Heart left ventricle (tissue), 16 donors: Measurements from ENCODE around the gene ARSB. TPM values are rescaled to one million over a fixed set of nuclear protein-coding genes. Genes with fewer than 3 reads are reported as not detected.
A peak's percentile ranks its signal among the peaks of the same experiment; 100 is the strongest.

Experiments
- ATAC-seq, 4 donors: fragments of 200-7000 bp; cut with Tn5 transposase; one replicate each; pipeline ENCODE4 v1.9.1; 2020 to 2022; ENCODE audit warnings: moderate library complexity in 4 of 4, mild to moderate bottlenecking in 3 of 4, moderate number of reproducible peaks in 1 of 4
- DNase-seq, 5 donors: peaks; one replicate each; pipeline ENCODE4 v3.0.0-alpha.2; 2020
- H3K27ac ChIP-seq, 12 donors: fragments of 200-600 bp; sonication (generic) in 4 of 12; one replicate each; pipeline versions ENCODE4 v1.5.0 to v1.8.0; 2016 to 2022; ENCODE audit warnings: mild to moderate bottlenecking in 2 of 12
- H3K27me3 ChIP-seq, 9 donors: fragments of 200-600 bp; sonication (generic) in 2 of 9; one replicate each; pipeline versions ENCODE4 v1.5.1 to v1.8.0; 2016 to 2022; ENCODE audit warnings: mild to moderate bottlenecking in 3 of 9
- H3K36me3 ChIP-seq, 9 donors: fragments of 200-600 bp; sonication (generic) in 2 of 9; one replicate each; pipeline versions ENCODE4 v1.5.0 to v1.8.0; 2018 to 2022; ENCODE audit warnings: mild to moderate bottlenecking in 2 of 9
- H3K4me1 ChIP-seq, 12 donors: fragments of 200-600 bp; sonication (generic) in 4 of 12; one replicate each; pipeline versions ENCODE4 v1.5.0 to v1.8.0; 2016 to 2022; ENCODE audit warnings: mild to moderate bottlenecking in 3 of 12
- H3K4me3 ChIP-seq, 12 donors: fragments of 200-600 bp; sonication (generic) in 4 of 12; one replicate each; pipeline versions ENCODE4 v1.5.0 to v1.8.0; 2017 to 2022; ENCODE audit warnings: mild to moderate bottlenecking in 9 of 12, moderate library complexity in 4 of 12
- H3K9me3 ChIP-seq, 12 donors: fragments of 200-600 bp; sonication (generic) in 4 of 12; one replicate each; pipeline versions ENCODE4 v1.5.0 to v1.8.0; 2016 to 2022; ENCODE audit warnings: mild to moderate bottlenecking in 1 of 12
- CTCF ChIP-seq, 12 donors: fragments of 200-600 bp; sonication (generic) in 4 of 12; IDR thresholded peaks; one replicate each; pipeline versions ENCODE4 v1.5.0 to v1.8.0; 2018 to 2022; ENCODE audit warnings: antibody characterized with exemption in 12 of 12, mild to moderate bottlenecking in 5 of 12
- POLR2A ChIP-seq, 2 donors: fragments of 450-650 bp; IDR thresholded peaks; one replicate each; pipeline ENCODE4 v1.6.1; 2017; ENCODE audit warnings: antibody characterized with exemption in 2 of 2, mild to moderate bottlenecking in 2 of 2, moderate library complexity in 2 of 2
- WGBS, 4 donors: extraction: QIAGEN DNeasy Blood & Tissue Kit in 2 of 4; methylation state at CpG; one replicate each; pipeline versions ENCODE4 v1.1.5 to v1.1.7; 2013 to 2018; 5-methylcytosine and 5-hydroxymethylcytosine counted together
- intact Hi-C, 10 donors: fragments of 100-400 bp; cut with DNase I; formaldehyde crosslinking; loops; one replicate each; pipeline versions ENCODE4 v1.11.1 to v1.14.2; 2022
- polyA plus RNA-seq, 2 donors: library from polyadenylated mRNA; stranded (reverse); fragments of 200-250 nt; gene quantifications; one replicate each; pipeline ENCODE4 v1.2.3, GENCODE V29; 2013
- total RNA-seq, 9 donors: library from RNA; depleted of rRNA in 2 of 9; stranded (reverse); fragments of >200 nt in 2 of 9; fragmentation: NEBNext Ultra II Directional in 3 of 9; extraction: Animal tissue kit (Norgen Biotek cat#: 25700) in 3 of 9; gene quantifications; one replicate each; pipeline versions ENCODE4 v1.1.0 to v1.2.4, GENCODE V29; 2016 to 2023
- donor health status: ischemic (EF 13 %, LVEDD 7.1; RV severe dilation, severe dysfunction).
- donor health status: healthy with polysubstance abuse.
- donor health status: DM: no; HTN: yes; CAD: no.
- donor health status: DM: no; HTN: no; CAD: no.
- donor health status: ischemic (EF 25% LVEDD 6.9; RV normal size, moderate dysfunction).
- donor health status: ischemic (EF 25% LVEDD 5.7; RV mildly dilated, moderate dysfunction).
- donor health status: healthy.
- donor health status: DM: yes; HTN: yes; CAD: no.
- donor health status: ischemic (EF 35%, LVEDD 5.7; RV mildly dilated, moderate dysfunction).
- donor health status: nonischemic (EF 11% LVEDD 7.7; RV severe dilation, severe dysfunction).
- donor health status: DM: yes; HTN: yes; CAD: no.
- donor health status: PGD.
- donor health status: ischemic (EF 29% LVEDD 5.4; RV normal size, mild dysfunction).
- donor health status: nonischemic (EF 23%, LVEDD 6.1; RV moderate dilation, normal function).

The ARSB gene
- total and polyA plus RNA-seq, 11 donors: 2.2 to 25.8 (median 14.4) TPM

DNA sequence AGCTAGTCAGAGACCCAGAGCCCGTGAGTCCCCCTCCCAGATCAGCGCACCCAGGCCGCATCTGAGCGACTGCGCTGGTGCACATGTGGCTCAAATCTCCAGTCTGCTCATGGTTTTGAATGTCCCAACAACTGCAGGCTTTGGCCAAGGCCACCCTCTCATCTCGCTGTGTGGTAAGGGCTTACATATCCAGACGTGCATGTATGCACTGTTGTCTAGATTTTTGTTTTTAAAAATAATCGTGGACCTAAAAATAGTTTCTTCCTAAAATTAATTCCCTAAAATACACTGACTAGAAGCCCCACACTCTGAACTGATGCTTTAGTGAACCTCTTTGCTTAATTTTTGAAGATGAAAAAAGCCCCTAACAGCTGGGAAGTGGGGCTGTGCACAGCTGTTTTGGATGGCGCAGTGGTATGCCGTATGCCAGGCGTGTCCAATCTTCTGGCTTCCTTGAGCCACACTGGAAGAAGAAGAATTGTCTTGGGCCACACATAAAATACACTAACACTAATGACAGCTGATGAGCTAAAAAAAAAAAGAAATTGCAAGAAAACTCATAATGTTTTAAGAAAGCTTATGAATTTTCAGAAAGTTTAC lies 193.5 kb downstream of the ARSB start:
- no peak for TF ChIP-seq CTCF (IDR thresholded peaks at IDR 0.05)
- TF ChIP-seq POLR2A (IDR thresholded peaks at IDR 0.05): no peak
- DNase-seq: no peak
- intact Hi-C loops: no loop called here
- Histone ChIP-seq H3K4me1 (peaks cover 0 to 19% (median 0%) of the 10 kb centered on the region in 12 donors), H3K27ac (no peak overlapping the region), H3K4me3 (no peak overlapping the region), H3K9me3 (no peaks in the 10 kb centered on the region), H3K36me3 (no peaks in the 10 kb centered on the region), H3K27me3 (no peaks in the 10 kb centered on the region)
- 87 to 93% (median 92%) methylated on average over 11 of the region's 11 CpGs for WGBS, 4 donors
- no peak for ATAC-seq

GRCh38 chr5:78787783-78788182 lies 197.3 kb downstream of the ARSB start:
- ATAC-seq (peak in 3 of 4 donors; percentile 61 to 85 (median 71)), DNase-seq (no peak)
- Histone ChIP-seq H3K4me3 (no peak overlapping the region), H3K36me3 (no peaks in the 10 kb centered on the region), H3K27me3 (no peaks in the 10 kb centered on the region), H3K9me3 (peaks cover 0 to 12% (median 0%) of the 10 kb centered on the region in 12 donors), H3K4me1 (peaks cover 0 to 19% (median 0%) of the 10 kb centered on the region in 12 donors), H3K27ac (peak overlapping the region in 7 of 12 donors; percentile 7 to 55 (median 38))
- TF ChIP-seq CTCF (IDR thresholded peaks at IDR 0.05): no peak
- no peak for TF ChIP-seq POLR2A (IDR thresholded peaks at IDR 0.05)
- WGBS, 4 donors: 57 to 70% (median 66%) methylated on average over 7 of the region's 7 CpGs
- intact Hi-C loops: no loop called here

DNA sequence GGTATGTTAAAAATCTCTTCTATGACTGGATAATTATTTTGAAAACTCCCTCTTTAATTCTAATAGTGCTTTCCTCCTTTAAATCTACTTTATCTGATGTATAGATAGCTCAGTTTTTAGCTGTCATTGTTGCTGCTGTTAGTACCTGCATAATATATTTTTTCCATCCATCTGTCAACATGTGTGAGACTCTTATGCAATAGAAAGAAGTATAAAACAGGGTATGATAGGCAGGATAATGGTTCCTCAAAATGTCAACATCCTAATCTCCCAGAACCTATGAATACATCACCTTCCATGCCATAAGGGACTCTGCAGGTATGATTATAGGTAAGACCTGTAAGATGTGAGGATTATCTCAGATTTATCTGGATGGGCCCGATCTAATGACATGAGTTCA lies 199.7 kb downstream of the ARSB start:
- Histone ChIP-seq H3K27me3 (no peaks in the 10 kb centered on the region), H3K4me3 (no peak overlapping the region), H3K4me1 (peaks cover 0 to 18% (median 0%) of the 10 kb centered on the region in 12 donors), H3K27ac (no peak overlapping the region), H3K36me3 (peaks cover 0 to 4% (median 0%) of the 10 kb centered on the region in 9 donors), H3K9me3 (peaks cover 0 to 12% (median 0%) of the 10 kb centered on the region in 12 donors)
- intact Hi-C loops: no loop called here
- 93 to 100% (median 98%) methylated on average over 1 of the region's 1 CpG for WGBS, 4 donors
- no peak for ATAC-seq
- TF ChIP-seq POLR2A (IDR thresholded peaks at IDR 0.05) (no peak), CTCF (IDR thresholded peaks at IDR 0.05) (no peak)
- DNase-seq: no peak

DNA sequence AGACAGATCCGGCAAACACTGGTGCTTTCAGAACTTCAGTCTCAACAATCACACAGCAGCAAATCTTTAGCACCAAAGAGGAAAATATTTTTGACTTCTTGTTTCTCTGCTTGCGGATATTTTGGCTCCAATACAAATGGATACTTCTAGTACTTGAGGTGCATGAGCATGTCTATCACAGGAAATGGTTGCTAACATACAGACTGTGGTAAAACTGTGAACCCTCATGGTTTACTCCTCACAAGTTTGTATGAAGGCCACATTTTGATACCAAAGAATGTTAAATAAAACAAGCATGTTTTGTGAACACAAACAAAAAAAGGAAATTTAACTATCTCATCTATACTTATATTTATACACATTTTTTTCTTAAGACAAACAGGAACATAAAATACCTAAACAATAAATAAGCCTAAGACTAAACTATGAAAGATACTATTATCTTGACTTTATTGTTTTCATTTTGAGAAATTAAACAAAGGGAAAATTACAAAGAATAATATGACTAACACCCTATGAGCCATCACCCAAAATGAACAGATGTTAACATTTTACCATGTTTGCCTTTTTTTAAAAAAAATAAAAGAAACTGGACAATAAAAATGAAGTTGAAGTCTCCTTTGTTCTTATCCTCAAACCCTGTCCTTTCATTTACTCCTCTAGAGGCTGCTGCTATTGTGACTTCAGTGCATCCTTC lies 201.5 kb downstream of the ARSB start:
- DNase-seq (no peak), ATAC-seq (no peak)
- peaks cover 0 to 28% (median 0%) of the 10 kb centered on the region in 12 donors for H3K4me1 ChIP-seq
- TF ChIP-seq CTCF (IDR thresholded peaks at IDR 0.05) (no peak), POLR2A (IDR thresholded peaks at IDR 0.05) (no peak)
- peaks cover 0 to 12% (median 0%) of the 10 kb centered on the region in 12 donors for H3K9me3 ChIP-seq
- WGBS, 4 donors: 76 to 87% (median 84%) methylated on average over 2 of the region's 2 CpGs
- no peak overlapping the region for H3K4me3 ChIP-seq
- peaks cover 0 to 8% (median 0%) of the 10 kb centered on the region in 9 donors for H3K36me3 ChIP-seq
- H3K27me3 ChIP-seq: no peaks in the 10 kb centered on the region
- intact Hi-C loops: no loop called here
- no peak overlapping the region for H3K27ac ChIP-seq
